Mesenchymal stem cell (in vitro differentiated cells and primary cell): Measurements from ENCODE around the gene TTC39A.
A peak's percentile ranks its signal among the peaks of the same experiment; 100 is the strongest.

ENCODE experiments used
- DNase-seq: peaks from one replicate; pipeline ENCODE4 v3.0.0-alpha.2; 2013
- H2AFZ ChIP-seq: one replicate; pipeline ENCODE4 v1.6.1; 2013; ENCODE audit warnings: low read depth, mild to moderate bottlenecking, control low read depth, inconsistent platforms, low read length, moderate library complexity
- H2AK5ac ChIP-seq: 2 replicates; pipeline ENCODE4 v1.6.1; 2013; ENCODE audit warnings: low read length, moderate library complexity, mild to moderate bottlenecking, inconsistent platforms; ENCODE audit not compliant: severe bottlenecking
- H2BK120ac ChIP-seq: one replicate; pipeline ENCODE4 v1.6.1; 2013; ENCODE audit warnings: low read depth, mild to moderate bottlenecking, inconsistent platforms, low read length, moderate library complexity
- H2BK12ac ChIP-seq, 2 experiments: one replicate each; pipeline ENCODE4 v1.6.1; 2013; ENCODE audit warnings: inconsistent platforms in 2 of 2, low read length in 2 of 2, mild to moderate bottlenecking in 2 of 2, moderate library complexity in 2 of 2, control low read depth in 1 of 2
- H2BK15ac ChIP-seq: one replicate; pipeline ENCODE4 v1.6.1; 2013; ENCODE audit warnings: mild to moderate bottlenecking, low read depth, inconsistent platforms; ENCODE audit not compliant: poor library complexity, severe bottlenecking
- H2BK5ac ChIP-seq: 2 replicates; pipeline ENCODE4 v1.6.1; 2013; ENCODE audit warnings: low read depth, mild to moderate bottlenecking, low read length, control low read depth, inconsistent platforms; ENCODE audit not compliant: poor library complexity, severe bottlenecking
- H3K14ac ChIP-seq, 2 experiments: one replicate each; pipeline ENCODE4 v1.6.1; 2013; ENCODE audit warnings: inconsistent platforms in 2 of 2, low read length in 2 of 2, control low read depth in 1 of 2, mild to moderate bottlenecking in 1 of 2, moderate library complexity in 1 of 2
- H3K18ac ChIP-seq, 2 experiments: one replicate each; pipeline ENCODE4 v1.6.1; 2013; ENCODE audit warnings: inconsistent platforms in 2 of 2, low read length in 2 of 2, control low read depth in 1 of 2, low read depth in 1 of 2, mild to moderate bottlenecking in 1 of 2
- H3K23ac ChIP-seq, 2 experiments: one replicate each; pipeline ENCODE4 v1.6.1; 2013; ENCODE audit warnings: inconsistent platforms in 2 of 2, low read length in 2 of 2, mild to moderate bottlenecking in 2 of 2, moderate library complexity in 2 of 2, control low read depth in 1 of 2
- H3K27ac ChIP-seq: 2 replicates; pipeline ENCODE4 v1.5.1; 2013; ENCODE audit warnings: mild to moderate bottlenecking, moderate library complexity, low read length, control low read depth, inconsistent platforms; ENCODE audit not compliant: poor library complexity, severe bottlenecking
- H3K27me3 ChIP-seq, 2 experiments: 2 replicates each; pipeline versions ENCODE4 v1.6.1 to v1.7.0; 2013; ENCODE audit warnings: low read length in 2 of 2, mild to moderate bottlenecking in 2 of 2, moderate library complexity in 2 of 2, control low read depth in 1 of 2, inconsistent platforms in 1 of 2; ENCODE audit not compliant: control insufficient read depth in 1 of 2, insufficient read depth in 1 of 2
- H3K36me3 ChIP-seq, 2 experiments: 2 replicates each; pipeline versions ENCODE4 v1.6.1 to v1.7.0; 2013; ENCODE audit warnings: low read length in 2 of 2, control low read depth in 1 of 2, inconsistent platforms in 1 of 2, low read depth in 1 of 2, mild to moderate bottlenecking in 1 of 2; ENCODE audit not compliant: insufficient read depth in 2 of 2, control insufficient read depth in 1 of 2
- H3K4ac ChIP-seq, 2 experiments: one replicate each; pipeline ENCODE4 v1.6.1; 2013; ENCODE audit warnings: inconsistent platforms in 2 of 2, low read length in 2 of 2, mild to moderate bottlenecking in 2 of 2, moderate library complexity in 2 of 2, control low read depth in 1 of 2, low read depth in 1 of 2
- H3K4me1 ChIP-seq: 2 replicates; pipeline ENCODE4 v1.6.1; 2013; ENCODE audit warnings: low read depth, low read length, control low read depth; ENCODE audit not compliant: control insufficient read depth, insufficient read depth
- H3K4me2 ChIP-seq: 2 replicates; pipeline ENCODE4 v1.6.1; 2013; ENCODE audit warnings: low read length, mild to moderate bottlenecking, inconsistent platforms; ENCODE audit not compliant: poor library complexity, severe bottlenecking
- H3K4me3 ChIP-seq, 2 experiments: 2 replicates each; pipeline versions ENCODE4 v1.5.1 to v1.7.0; 2013; ENCODE audit warnings: low read length in 2 of 2, mild to moderate bottlenecking in 2 of 2, control low read depth in 1 of 2, low read depth in 1 of 2; ENCODE audit not compliant: insufficient read depth in 1 of 2
- H3K79me1 ChIP-seq: replicated peaks from 2 replicates; pipeline ENCODE4 v1.6.1; 2013; ENCODE audit warnings: mild to moderate bottlenecking, control low read depth, low read length, inconsistent platforms; ENCODE audit not compliant: poor library complexity, severe bottlenecking
- H3K9ac ChIP-seq: 2 replicates; pipeline ENCODE4 v1.7.0; 2013; ENCODE audit warnings: mild to moderate bottlenecking, low read length, moderate library complexity
- H3K9me3 ChIP-seq: 2 replicates; pipeline ENCODE4 v1.7.0; 2013; ENCODE audit warnings: mild to moderate bottlenecking, low read length; ENCODE audit not compliant: control insufficient read depth
- H4K8ac ChIP-seq: one replicate; pipeline ENCODE4 v1.6.1; 2013; ENCODE audit warnings: inconsistent platforms, mild to moderate bottlenecking, low read length, moderate library complexity
- H4K91ac ChIP-seq: one replicate; pipeline ENCODE4 v1.6.1; 2013; ENCODE audit warnings: mild to moderate bottlenecking, low read length, inconsistent platforms
- WGBS: methylation state at CpG from one replicate; pipeline ENCODE4 v1.1.7; 2013; ENCODE audit warnings: mixed read lengths; 5-methylcytosine and 5-hydroxymethylcytosine counted together

TTC39A gene

DNA sequence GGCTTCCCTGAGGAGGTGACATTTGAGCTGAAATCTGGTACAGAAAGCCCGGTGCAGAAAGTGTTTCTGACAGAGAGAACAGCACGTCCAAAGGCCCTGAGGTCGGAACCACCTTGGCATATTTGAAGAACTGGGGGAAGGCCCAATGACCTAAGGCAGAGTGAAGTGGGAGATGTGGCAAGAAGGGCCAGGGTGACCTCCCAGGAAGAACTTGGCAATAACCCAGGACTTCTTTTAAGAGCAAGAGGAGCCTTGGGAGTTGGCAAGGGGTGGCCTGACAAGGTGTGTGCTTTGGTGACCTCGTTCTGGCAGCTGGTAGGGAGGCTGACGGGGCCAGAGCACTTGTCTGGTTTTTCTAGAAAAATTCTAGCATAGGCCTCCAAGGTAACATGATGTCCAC, 23.4 kb downstream of the TTC39A start:
- no peaks in the 10 kb centered on the region for H3K79me1 ChIP-seq
- no peaks in the 10 kb centered on the region for H3K27me3 ChIP-seq
- no peak overlapping the region for H3K4ac ChIP-seq
- H3K4me2 ChIP-seq = no peak overlapping the region
- H2BK12ac ChIP-seq = no peak overlapping the region
- H2AFZ ChIP-seq = no peak overlapping the region
- no peak overlapping the region for H2BK120ac ChIP-seq
- no peak overlapping the region for H3K14ac ChIP-seq
- H2BK15ac ChIP-seq = no peak overlapping the region
- no peak overlapping the region for H2AK5ac ChIP-seq
- H3K36me3 ChIP-seq = no peaks in the 10 kb centered on the region
- no peak overlapping the region for H3K23ac ChIP-seq
- WGBS = 88% methylated on average over 4 of the region's 5 CpGs
- DNase-seq = no peak
- H3K9me3 ChIP-seq = no peaks in the 10 kb centered on the region
- no peak overlapping the region for H4K91ac ChIP-seq
- H3K4me3 ChIP-seq = no peak overlapping the region
- H2BK5ac ChIP-seq = no peak overlapping the region
- peaks cover 30% of the 10 kb centered on the region for H3K4me1 ChIP-seq
- no peak overlapping the region for H3K18ac ChIP-seq
- no peak overlapping the region for H3K9ac ChIP-seq
- H3K27ac ChIP-seq = no peak overlapping the region
- H4K8ac ChIP-seq = no peak overlapping the region

DNA sequence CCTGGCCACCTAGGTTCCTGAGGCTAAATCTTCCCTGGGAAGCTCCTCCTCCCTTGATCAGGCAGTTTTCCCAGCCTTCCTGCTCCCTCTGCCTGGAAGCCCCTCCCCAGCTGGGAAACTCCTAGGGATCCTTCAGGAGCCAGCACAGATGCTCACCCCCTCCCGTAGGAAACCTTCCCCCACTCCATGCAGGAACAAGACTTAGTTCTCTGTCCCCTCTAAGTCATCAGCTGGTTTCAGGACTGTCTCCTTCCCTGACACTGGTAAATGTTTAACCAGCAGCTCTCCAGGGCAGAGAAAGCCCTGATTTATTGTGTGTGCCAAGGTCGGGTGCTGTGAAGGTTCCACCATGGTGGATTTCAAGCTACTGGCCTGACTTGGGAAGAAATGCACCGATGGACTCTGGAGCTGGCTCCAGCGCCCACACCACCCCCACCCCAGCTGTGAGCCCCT, 25.0 kb downstream of the TTC39A start:
- 70% methylated on average over 4 of the region's 4 CpGs for WGBS

DNA sequence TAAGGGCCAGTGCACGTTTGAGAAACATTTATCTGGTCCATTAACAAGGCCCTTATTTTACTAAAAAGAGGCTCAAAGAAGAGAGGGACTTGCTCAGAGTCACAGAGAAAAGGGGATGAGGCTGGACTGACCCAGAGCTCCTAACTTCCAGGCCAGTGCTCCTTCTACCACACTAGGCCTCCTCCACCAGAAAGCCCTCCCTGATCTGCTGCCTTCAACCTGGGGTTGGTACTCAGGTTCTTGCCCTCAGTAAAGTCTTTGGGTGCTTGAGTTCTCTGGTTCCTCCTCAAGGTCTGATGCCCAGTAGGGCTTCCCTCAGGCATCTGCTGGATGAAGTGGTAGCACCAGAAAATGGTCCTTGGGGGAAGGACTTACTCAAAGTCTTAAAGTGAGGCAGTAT, 26.0 kb downstream of the TTC39A start:
- no peaks in the 10 kb centered on the region for H3K79me1 ChIP-seq
- no peak overlapping the region for H3K27ac ChIP-seq
- H3K4me3 ChIP-seq = no peak overlapping the region
- H4K91ac ChIP-seq = no peak overlapping the region
- DNase-seq = no peak
- no peak overlapping the region for H4K8ac ChIP-seq
- no peak overlapping the region for H3K4ac ChIP-seq
- H3K4me2 ChIP-seq = no peak overlapping the region
- no peak overlapping the region for H2AFZ ChIP-seq
- H3K4me1 ChIP-seq = peaks cover 29% of the 10 kb centered on the region
- H2BK120ac ChIP-seq = no peak overlapping the region
- H2BK15ac ChIP-seq = no peak overlapping the region
- no peak overlapping the region for H3K23ac ChIP-seq
- no CpG with 5 or more reads among the region's 1 CpG for WGBS
- peak overlapping the region; percentile 32 for H2AK5ac ChIP-seq
- no peak overlapping the region for H3K14ac ChIP-seq
- H3K36me3 ChIP-seq = no peaks in the 10 kb centered on the region
- H3K18ac ChIP-seq = no peak overlapping the region
- H3K9me3 ChIP-seq = no peaks in the 10 kb centered on the region
- H3K9ac ChIP-seq = peak overlapping the region; percentile 67
- H2BK12ac ChIP-seq = no peak overlapping the region
- no peak overlapping the region for H2BK5ac ChIP-seq
- H3K27me3 ChIP-seq = no peaks in the 10 kb centered on the region

More for the DNA sequence above, 25.0 kb downstream of the TTC39A start:
- DNase-seq = no peak
- Histone ChIP-seq H3K9ac (no peak overlapping the region), H3K27me3 (no peaks in the 10 kb centered on the region), H3K36me3 (no peaks in the 10 kb centered on the region), H2BK15ac (no peak overlapping the region), H3K4ac (no peak overlapping the region), H2AK5ac (no peak overlapping the region), H4K91ac (no peak overlapping the region), H3K4me1 (peaks cover 29% of the 10 kb centered on the region), H3K79me1 (no peaks in the 10 kb centered on the region), H2BK5ac (no peak overlapping the region), H3K27ac (no peak overlapping the region), H3K9me3 (no peaks in the 10 kb centered on the region), H2BK12ac (no peak overlapping the region), H3K4me2 (no peak overlapping the region), H2AFZ (no peak overlapping the region), H4K8ac (no peak overlapping the region), H3K18ac (no peak overlapping the region), H3K23ac (no peak overlapping the region), H2BK120ac (no peak overlapping the region), H3K4me3 (no peak overlapping the region), H3K14ac (no peak overlapping the region)

DNA sequence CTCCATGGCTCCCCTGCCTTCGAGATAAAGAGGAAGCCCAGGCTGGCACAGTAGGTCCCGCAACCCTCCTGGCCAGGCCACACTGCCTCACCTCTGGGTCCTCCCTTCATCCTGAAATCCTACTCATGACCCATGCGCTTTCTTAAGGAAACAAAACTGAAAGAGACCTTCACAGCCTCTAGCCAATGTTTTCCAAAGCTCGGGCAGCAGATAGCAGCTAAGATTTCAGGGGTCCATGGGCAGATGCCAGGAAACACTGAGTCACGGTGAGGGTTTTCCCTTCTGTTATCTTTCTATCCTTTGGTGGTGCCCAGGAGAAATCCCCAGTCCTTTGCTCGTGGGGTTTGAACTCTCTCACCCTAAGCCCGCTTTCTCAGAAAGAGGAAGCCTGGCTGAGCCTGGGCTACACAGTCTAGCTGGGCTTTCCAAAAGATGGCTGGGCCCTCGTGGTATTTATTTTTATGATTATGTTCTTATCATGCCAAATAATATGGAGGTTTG, 26.6 kb downstream of the TTC39A start:
- Histone ChIP-seq H3K4ac (no peak overlapping the region), H3K14ac (no peak overlapping the region), H3K27ac (no peak overlapping the region), H2BK5ac (no peak overlapping the region), H4K8ac (no peak overlapping the region), H2BK15ac (no peak overlapping the region), H2BK12ac (no peak overlapping the region), H4K91ac (no peak overlapping the region), H2AFZ (no peak overlapping the region), H3K36me3 (no peaks in the 10 kb centered on the region), H3K4me1 (peaks cover 29% of the 10 kb centered on the region), H3K79me1 (no peaks in the 10 kb centered on the region), H3K4me2 (no peak overlapping the region), H2BK120ac (no peak overlapping the region), H3K4me3 (peak overlapping the region in 1 of 2 experiments; percentile 31), H3K9me3 (no peaks in the 10 kb centered on the region), H2AK5ac (peak overlapping the region; percentile 57), H3K18ac (no peak overlapping the region), H3K27me3 (no peaks in the 10 kb centered on the region), H3K9ac (peak overlapping the region; percentile 67), H3K23ac (no peak overlapping the region)
- 79% methylated on average over 8 of the region's 8 CpGs for WGBS
- peak; percentile 45 for DNase-seq
